ENCODE data around the gene ZCWPW1. TPM values are rescaled to one million over a fixed set of nuclear protein-coding genes. Genes with fewer than 3 reads are reported as not detected.

Gene ZCWPW1
- total and polyA plus RNA-seq, 2 of the 13 experiments (the other 11 are each of a cell fraction or from before 2014, with no cell fraction given) = 2.4 to 2.5 TPM

DNA sequence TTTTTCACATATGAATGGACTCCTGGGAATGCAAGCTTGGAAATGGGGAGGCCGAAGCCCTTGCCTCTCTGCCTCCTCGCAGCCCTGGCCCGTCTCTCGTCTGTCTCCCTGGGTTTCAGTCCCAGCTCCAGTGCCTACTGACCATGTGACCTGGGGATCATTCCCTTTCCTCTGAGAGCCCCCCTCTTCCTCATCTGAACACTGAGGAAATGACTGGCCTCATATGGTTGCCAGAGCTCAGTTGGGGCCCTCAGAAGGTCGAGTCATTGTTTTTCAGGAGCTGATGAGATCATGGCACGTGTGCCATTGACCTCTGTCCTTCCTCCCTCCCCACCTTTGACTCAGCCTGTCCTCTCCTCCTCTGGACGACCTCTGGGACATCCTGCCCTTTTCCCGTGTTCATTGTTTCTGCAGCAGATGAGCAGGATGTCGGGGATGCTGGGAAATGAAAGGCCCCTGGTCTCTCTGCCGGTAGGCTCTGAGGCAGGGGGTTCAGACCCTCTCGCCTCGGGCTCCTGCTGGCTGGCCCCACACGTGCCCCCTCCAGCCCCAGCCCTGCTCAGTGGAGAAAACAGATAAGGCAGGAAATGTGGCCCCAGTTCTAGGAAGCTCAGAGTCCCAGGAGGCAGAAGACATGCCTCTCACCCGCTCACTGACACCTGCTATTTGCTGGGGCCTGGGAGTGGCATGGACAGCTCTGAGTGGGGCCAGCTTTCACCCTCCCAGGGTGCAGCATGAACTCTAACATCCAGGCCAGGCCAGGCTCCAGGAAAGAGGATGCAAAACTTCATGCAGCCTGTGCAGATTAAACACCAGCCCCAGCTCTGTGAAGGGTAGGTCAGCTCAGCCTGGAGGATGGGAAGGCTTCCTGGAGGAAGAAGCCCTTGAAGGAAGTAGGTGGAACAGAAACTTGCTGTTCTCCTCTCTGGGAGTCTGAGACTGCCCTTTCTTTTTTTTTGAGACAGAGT lies 16.1 kb upstream of the ZCWPW1 start (continued):
- TF ChIP-seq NFYB (CRISPR knock-in tag; IDR thresholded peaks at IDR 0.05) (0 out of 2 replicates have a peak, but pooled peaks have one; percentile 19), ZNF17 (CRISPR knock-in tag; IDR thresholded peaks at IDR 0.05) (no peak), ZNF230 (CRISPR knock-in tag; IDR thresholded peaks at IDR 0.05) (no peak), ZBTB42 (CRISPR knock-in tag; IDR thresholded peaks at IDR 0.05) (peak; percentile 36; the same call in 1 of the 2 replicates), SRSF4 (IDR thresholded peaks at IDR 0.05; ENCODE audit: low read depth, low read length, poor library complexity, severe bottlenecking) (no peak), ASH2L (IDR thresholded peaks at IDR 0.05; ENCODE audit: insufficient read length, low read depth, low read length) (peak; percentile 82), ZNF33A (CRISPR knock-in tag; IDR thresholded peaks at IDR 0.05; ENCODE audit: borderline replicate concordance) (no peak), JUN (CRISPR knock-in tag; IDR thresholded peaks at IDR 0.05) (peak; percentile 100), AKAP8 (CRISPR knock-in tag; IDR thresholded peaks at IDR 0.05) (0 out of 2 replicates have a peak, but pooled peaks have one; percentile 79), NFE2L2 (IDR thresholded peaks at IDR 0.05; ENCODE audit: low read length) (peak; percentile 61; the same call in 1 of the 2 replicates), MED13 (CRISPR knock-in tag; IDR thresholded peaks at IDR 0.05) (no peak), ZNF430 (CRISPR knock-in tag; IDR thresholded peaks at IDR 0.05) (peak; percentile 54; the same call in 1 of the 2 replicates), ZBTB7A (CRISPR knock-in tag; IDR thresholded peaks at IDR 0.05) (peak; percentile 84), HNRNPH1 (optimal IDR thresholded peaks at IDR 0.05; ENCODE audit: low read depth, low read length) (no peak), ZBTB3 (CRISPR knock-in tag; IDR thresholded peaks at IDR 0.05; ENCODE audit: borderline replicate concordance, low read depth) (0 out of 2 replicates have a peak, but pooled peaks have one; percentile 79), EEA1 (CRISPR knock-in tag; IDR thresholded peaks at IDR 0.05; ENCODE audit: borderline replicate concordance) (peak; percentile 52; the same call in 1 of the 2 replicates), RFX1 (IDR thresholded peaks at IDR 0.05) (no peak)
- TF ChIP-seq, protein P1, sequence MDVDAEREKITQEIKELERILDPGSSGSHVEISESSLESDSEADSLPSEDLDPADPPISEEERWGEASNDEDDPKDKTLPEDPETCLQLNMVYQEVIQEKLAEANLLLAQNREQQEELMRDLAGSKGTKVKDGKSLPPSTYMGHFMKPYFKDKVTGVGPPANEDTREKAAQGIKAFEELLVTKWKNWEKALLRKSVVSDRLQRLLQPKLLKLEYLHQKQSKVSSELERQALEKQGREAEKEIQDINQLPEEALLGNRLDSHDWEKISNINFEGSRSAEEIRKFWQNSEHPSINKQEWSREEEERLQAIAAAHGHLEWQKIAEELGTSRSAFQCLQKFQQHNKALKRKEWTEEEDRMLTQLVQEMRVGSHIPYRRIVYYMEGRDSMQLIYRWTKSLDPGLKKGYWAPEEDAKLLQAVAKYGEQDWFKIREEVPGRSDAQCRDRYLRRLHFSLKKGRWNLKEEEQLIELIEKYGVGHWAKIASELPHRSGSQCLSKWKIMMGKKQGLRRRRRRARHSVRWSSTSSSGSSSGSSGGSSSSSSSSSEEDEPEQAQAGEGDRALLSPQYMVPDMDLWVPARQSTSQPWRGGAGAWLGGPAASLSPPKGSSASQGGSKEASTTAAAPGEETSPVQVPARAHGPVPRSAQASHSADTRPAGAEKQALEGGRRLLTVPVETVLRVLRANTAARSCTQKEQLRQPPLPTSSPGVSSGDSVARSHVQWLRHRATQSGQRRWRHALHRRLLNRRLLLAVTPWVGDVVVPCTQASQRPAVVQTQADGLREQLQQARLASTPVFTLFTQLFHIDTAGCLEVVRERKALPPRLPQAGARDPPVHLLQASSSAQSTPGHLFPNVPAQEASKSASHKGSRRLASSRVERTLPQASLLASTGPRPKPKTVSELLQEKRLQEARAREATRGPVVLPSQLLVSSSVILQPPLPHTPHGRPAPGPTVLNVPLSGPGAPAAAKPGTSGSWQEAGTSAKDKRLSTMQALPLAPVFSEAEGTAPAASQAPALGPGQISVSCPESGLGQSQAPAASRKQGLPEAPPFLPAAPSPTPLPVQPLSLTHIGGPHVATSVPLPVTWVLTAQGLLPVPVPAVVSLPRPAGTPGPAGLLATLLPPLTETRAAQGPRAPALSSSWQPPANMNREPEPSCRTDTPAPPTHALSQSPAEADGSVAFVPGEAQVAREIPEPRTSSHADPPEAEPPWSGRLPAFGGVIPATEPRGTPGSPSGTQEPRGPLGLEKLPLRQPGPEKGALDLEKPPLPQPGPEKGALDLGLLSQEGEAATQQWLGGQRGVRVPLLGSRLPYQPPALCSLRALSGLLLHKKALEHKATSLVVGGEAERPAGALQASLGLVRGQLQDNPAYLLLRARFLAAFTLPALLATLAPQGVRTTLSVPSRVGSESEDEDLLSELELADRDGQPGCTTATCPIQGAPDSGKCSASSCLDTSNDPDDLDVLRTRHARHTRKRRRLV (CRISPR knock-in tag; IDR thresholded peaks at IDR 0.05) = peak; percentile 40; the same call in 1 of the 2 replicates
- TF ChIP-seq, protein P2, sequence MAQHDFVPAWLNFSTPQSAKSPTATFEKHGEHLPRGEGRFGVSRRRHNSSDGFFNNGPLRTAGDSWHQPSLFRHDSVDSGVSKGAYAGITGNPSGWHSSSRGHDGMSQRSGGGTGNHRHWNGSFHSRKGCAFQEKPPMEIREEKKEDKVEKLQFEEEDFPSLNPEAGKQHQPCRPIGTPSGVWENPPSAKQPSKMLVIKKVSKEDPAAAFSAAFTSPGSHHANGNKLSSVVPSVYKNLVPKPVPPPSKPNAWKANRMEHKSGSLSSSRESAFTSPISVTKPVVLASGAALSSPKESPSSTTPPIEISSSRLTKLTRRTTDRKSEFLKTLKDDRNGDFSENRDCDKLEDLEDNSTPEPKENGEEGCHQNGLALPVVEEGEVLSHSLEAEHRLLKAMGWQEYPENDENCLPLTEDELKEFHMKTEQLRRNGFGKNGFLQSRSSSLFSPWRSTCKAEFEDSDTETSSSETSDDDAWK (CRISPR knock-in tag; IDR thresholded peaks at IDR 0.05) = no peak
- TF ChIP-seq, protein P3, sequence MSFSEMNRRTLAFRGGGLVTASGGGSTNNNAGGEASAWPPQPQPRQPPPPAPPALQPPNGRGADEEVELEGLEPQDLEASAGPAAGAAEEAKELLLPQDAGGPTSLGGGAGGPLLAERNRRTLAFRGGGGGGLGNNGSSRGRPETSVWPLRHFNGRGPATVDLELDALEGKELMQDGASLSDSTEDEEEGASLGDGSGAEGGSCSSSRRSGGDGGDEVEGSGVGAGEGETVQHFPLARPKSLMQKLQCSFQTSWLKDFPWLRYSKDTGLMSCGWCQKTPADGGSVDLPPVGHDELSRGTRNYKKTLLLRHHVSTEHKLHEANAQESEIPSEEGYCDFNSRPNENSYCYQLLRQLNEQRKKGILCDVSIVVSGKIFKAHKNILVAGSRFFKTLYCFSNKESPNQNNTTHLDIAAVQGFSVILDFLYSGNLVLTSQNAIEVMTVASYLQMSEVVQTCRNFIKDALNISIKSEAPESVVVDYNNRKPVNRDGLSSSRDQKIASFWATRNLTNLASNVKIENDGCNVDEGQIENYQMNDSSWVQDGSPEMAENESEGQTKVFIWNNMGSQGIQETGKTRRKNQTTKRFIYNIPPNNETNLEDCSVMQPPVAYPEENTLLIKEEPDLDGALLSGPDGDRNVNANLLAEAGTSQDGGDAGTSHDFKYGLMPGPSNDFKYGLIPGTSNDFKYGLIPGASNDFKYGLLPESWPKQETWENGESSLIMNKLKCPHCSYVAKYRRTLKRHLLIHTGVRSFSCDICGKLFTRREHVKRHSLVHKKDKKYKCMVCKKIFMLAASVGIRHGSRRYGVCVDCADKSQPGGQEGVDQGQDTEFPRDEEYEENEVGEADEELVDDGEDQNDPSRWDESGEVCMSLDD (CRISPR knock-in tag; IDR thresholded peaks at IDR 0.05; ENCODE audit: borderline replicate concordance) = peak; percentile 75; the same call in 1 of the 2 replicates

All from HepG2 (cell line).